ENCODE results near the gene ADISSP. TPM values are rescaled to one million over a fixed set of nuclear protein-coding genes. Genes with fewer than 3 reads are reported as not detected.

The ADISSP gene
- polyA plus RNA-seq, 3 donors = 59.6 to 78.5 (median 68.5) TPM

DNA sequence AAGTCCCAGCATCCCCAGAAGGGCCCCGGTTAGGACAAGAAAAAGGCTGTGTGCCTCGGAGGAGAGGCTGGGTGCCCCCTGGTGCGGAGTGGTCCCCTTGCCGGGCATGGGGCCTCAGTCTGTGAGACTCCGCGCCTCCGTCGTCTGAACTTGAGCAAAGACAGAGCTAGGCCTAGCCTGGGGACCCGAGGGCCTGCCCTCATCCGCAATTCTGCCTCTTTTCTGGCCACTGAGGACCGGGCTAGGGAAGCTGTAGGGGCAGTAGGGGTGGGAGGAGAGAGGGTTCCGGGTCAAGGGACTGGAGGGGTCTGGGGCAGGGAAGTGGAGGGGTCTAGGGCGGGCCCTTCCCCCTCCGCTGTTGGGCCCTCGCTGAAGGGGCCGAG lies 35.6 kb downstream of the ADISSP start:
- TF ChIP-seq, protein P1, sequence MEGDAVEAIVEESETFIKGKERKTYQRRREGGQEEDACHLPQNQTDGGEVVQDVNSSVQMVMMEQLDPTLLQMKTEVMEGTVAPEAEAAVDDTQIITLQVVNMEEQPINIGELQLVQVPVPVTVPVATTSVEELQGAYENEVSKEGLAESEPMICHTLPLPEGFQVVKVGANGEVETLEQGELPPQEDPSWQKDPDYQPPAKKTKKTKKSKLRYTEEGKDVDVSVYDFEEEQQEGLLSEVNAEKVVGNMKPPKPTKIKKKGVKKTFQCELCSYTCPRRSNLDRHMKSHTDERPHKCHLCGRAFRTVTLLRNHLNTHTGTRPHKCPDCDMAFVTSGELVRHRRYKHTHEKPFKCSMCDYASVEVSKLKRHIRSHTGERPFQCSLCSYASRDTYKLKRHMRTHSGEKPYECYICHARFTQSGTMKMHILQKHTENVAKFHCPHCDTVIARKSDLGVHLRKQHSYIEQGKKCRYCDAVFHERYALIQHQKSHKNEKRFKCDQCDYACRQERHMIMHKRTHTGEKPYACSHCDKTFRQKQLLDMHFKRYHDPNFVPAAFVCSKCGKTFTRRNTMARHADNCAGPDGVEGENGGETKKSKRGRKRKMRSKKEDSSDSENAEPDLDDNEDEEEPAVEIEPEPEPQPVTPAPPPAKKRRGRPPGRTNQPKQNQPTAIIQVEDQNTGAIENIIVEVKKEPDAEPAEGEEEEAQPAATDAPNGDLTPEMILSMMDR (IDR thresholded peaks at IDR 0.05) = no peak
- H3K79me2 ChIP-seq (ENCODE audit: insufficient read depth, low read length) = no peaks in the 10 kb centered on the region
- intact Hi-C loops (cut with micrococcal nuclease) = no loop called here
- H3K9ac ChIP-seq (ENCODE audit: insufficient read depth, low read length, poor library complexity, severe bottlenecking) = no peak overlapping the region
- H3K4me3 ChIP-seq (replicated peaks in 1 of 3; ENCODE audit: low read depth in 2 of 3, low read length in 3 of 3) = no peak overlapping the region
- no peak overlapping the region for H3K27ac ChIP-seq (ENCODE audit: low read depth in 1 of 2, low read length in 2 of 2)
- no peaks in the 10 kb centered on the region for H3K36me3 Mint-ChIP-seq
- H3K36me3 ChIP-seq (replicated peaks in 1 of 2; ENCODE audit: control insufficient read depth in 1 of 2, insufficient read depth in 2 of 2, low read length in 2 of 2) = no peaks in the 10 kb centered on the region
- no peak overlapping the region for H2AFZ ChIP-seq (ENCODE audit: insufficient read depth, low read depth, low read length, poor library complexity, severe bottlenecking)
- no peak overlapping the region for H3K27ac Mint-ChIP-seq
- H3K4me1 Mint-ChIP-seq = peaks cover 11% of the 10 kb centered on the region
- H3K27me3 Mint-ChIP-seq (ENCODE audit: low read depth in 3 of 3) = peaks cover 44 to 59% (median 51%) of the 10 kb centered on the region in 3 donors
- no peaks in the 10 kb centered on the region for H4K20me1 ChIP-seq (ENCODE audit: insufficient read depth, low read length)
- 93% methylated on average over 12 of the region's 16 CpGs for WGBS (ENCODE audit: insufficient coverage)
- no peak for DNase-seq
- H3K27me3 ChIP-seq (ENCODE audit: control insufficient read depth in 2 of 2, insufficient read depth in 2 of 2, low read length in 2 of 2) = peaks cover 0 to 50% of the 10 kb centered on the region in 2 donors
- no peaks in the 10 kb centered on the region for H3K4me1 ChIP-seq (ENCODE audit: control insufficient read depth in 1 of 2, insufficient read depth in 2 of 2, low read length in 2 of 2)
- no peak overlapping the region for H3K4me2 ChIP-seq (replicated peaks; ENCODE audit: extremely low read depth, low read length, poor library complexity, severe bottlenecking)
- peaks cover 0 to 4% of the 10 kb centered on the region in 2 donors for H3K9me3 ChIP-seq (replicated peaks in 1 of 2; ENCODE audit: control insufficient read depth in 1 of 2, insufficient read depth in 1 of 2, low read length in 2 of 2)
- peak overlapping the region in 1 of 2 donors; percentile 18 for H3K4me3 Mint-ChIP-seq
- peaks cover 0 to 5% (median 0%) of the 10 kb centered on the region in 7 donors for H3K9me3 Mint-ChIP-seq

DNA sequence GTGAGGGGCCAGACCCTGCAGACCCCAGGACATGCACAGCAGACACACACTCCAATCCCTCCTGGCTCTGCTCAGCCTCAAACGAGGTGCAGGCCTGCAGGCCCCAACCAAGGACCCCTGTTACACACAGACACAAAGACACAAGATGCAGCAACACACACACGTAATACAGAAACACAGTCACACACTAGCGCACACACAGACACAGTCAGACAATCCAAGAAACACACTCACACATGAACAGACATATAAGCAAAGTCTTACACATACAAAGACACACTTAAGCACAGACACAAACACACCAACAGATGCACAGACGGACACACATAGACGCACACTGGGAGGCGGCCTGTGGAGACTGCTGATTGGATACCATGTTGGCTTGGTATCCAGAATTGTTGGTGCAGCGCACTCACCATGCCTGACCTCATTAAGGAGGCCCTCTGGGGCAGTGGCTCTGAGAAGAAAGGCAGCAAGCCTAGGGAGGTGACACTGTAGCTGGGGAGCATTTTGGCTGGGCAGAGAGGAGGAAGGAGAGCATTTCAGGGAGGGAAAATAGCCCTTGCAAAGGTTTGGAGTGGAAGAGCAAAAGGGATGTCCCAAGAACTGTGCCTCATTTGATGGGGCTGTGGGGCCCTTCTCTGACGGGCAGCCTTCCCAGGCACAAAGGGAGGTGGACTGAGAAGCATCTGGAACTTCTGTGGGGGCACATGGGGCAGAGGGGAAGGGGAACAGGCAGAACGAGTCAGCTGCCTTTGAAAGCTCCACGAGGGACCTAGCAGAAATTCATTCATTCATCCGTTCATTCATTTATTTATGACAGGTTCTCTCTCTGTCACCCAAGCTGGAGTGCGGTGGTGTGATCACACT lies 36.5 kb downstream of the ADISSP start:
- H3K27ac ChIP-seq (ENCODE audit: low read depth in 1 of 2, low read length in 2 of 2) = no peak overlapping the region
- Mint-ChIP-seq H3K4me1 (peaks cover 11% of the 10 kb centered on the region), H3K36me3 (no peaks in the 10 kb centered on the region), H3K9me3 (peaks cover 0 to 5% (median 0%) of the 10 kb centered on the region in 7 donors), H3K4me3 (peak overlapping the region in 1 of 2 donors; percentile 18), H3K27ac (no peak overlapping the region), H3K27me3 (ENCODE audit: low read depth in 3 of 3) (peaks cover 44 to 63% (median 57%) of the 10 kb centered on the region in 3 donors)
- no peaks in the 10 kb centered on the region for H4K20me1 ChIP-seq (ENCODE audit: insufficient read depth, low read length)
- H3K9ac ChIP-seq (ENCODE audit: insufficient read depth, low read length, poor library complexity, severe bottlenecking) = no peak overlapping the region
- H3K4me2 ChIP-seq (replicated peaks; ENCODE audit: extremely low read depth, low read length, poor library complexity, severe bottlenecking) = no peak overlapping the region
- no peak overlapping the region for H3K4me3 ChIP-seq (replicated peaks in 1 of 3; ENCODE audit: low read depth in 2 of 3, low read length in 3 of 3)
- peaks cover 0 to 50% of the 10 kb centered on the region in 2 donors for H3K27me3 ChIP-seq (ENCODE audit: control insufficient read depth in 2 of 2, insufficient read depth in 2 of 2, low read length in 2 of 2)
- H3K36me3 ChIP-seq (replicated peaks in 1 of 2; ENCODE audit: control insufficient read depth in 1 of 2, insufficient read depth in 2 of 2, low read length in 2 of 2) = no peaks in the 10 kb centered on the region
- H3K79me2 ChIP-seq (ENCODE audit: insufficient read depth, low read length) = no peaks in the 10 kb centered on the region
- TF ChIP-seq, protein P1 (IDR thresholded peaks at IDR 0.05) = no peak
- no peak overlapping the region for H2AFZ ChIP-seq (ENCODE audit: insufficient read depth, low read depth, low read length, poor library complexity, severe bottlenecking)
- intact Hi-C loops (cut with micrococcal nuclease) = no loop called here
- WGBS (ENCODE audit: insufficient coverage) = 85% methylated on average over 8 of the region's 12 CpGs
- no peak for DNase-seq
- H3K9me3 ChIP-seq (replicated peaks in 1 of 2; ENCODE audit: control insufficient read depth in 1 of 2, insufficient read depth in 1 of 2, low read length in 2 of 2) = peaks cover 0 to 4% of the 10 kb centered on the region in 2 donors
- no peaks in the 10 kb centered on the region for H3K4me1 ChIP-seq (ENCODE audit: control insufficient read depth in 1 of 2, insufficient read depth in 2 of 2, low read length in 2 of 2)

All from CD14-positive monocyte (primary cell).